Measurements from ENCODE around the gene LIPK.

GRCh38 chr10:88763441-88763840, 57.4 kb downstream of the LIPK start:
- TF ChIP-seq TEAD4 (IDR thresholded peaks at IDR 0.05), result no peak
- TF ChIP-seq RAD21 (IDR thresholded peaks at IDR 0.05; ENCODE audit: low read depth), result no peak
- TF ChIP-seq REST (IDR thresholded peaks at IDR 0.05; ENCODE audit: low read depth), result no peak
- TF ChIP-seq YY1 (IDR thresholded peaks at IDR 0.05; ENCODE audit: low read depth), result no peak
